Measurements from ENCODE around the gene PAFAH2. TPM values are rescaled to one million over a fixed set of nuclear protein-coding genes. Genes with fewer than 3 reads are reported as not detected.

The PAFAH2 gene
- total and polyA plus RNA-seq, 4 donors: 9.0 to 13.8 (median 10.8) TPM

DNA sequence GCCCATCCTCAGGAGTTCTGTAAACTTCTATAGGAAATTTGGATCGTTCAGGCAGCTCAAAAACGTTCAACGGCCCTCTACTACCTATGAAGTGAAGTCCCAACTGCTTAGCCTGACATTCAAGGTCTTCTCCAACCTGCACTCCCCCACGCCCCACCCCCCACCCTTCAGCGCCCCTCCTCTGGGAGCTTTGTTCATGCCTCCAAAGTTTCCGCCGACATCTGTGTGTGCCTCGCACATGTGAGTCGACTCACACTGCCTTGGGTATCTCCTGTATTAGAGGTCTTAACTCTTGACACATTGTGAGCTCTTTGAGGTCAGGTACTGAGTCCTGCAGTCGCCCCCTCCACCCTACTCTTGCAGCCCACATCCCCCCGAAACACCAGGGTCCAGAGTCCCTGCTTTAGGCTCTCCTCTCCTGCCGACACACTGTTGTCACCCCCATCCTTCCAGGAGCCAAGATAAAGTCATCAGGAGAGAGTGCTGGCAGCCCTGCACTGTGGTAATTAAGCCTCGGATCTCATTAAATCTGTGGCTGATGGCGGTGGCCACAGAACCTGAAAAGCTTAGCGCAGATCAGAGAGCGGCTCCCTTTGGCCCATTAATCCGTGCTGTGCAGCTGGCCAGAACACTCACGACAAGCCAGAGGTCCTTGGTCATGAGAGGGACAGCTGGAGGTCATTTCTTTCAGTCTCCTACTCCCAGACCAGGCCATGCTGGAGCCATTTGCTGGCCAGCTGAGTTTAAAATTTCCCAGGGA lies 1.4 kb upstream of the PAFAH2 start:
- 88% methylated on average over 18 of the region's 18 CpGs for WGBS
- TF ChIP-seq ATF3 (IDR thresholded peaks at IDR 0.05) (no peak), FOXA1 (IDR thresholded peaks at IDR 0.05) (no peak), JUND (IDR thresholded peaks at IDR 0.05) (no peak), HNF4G (IDR thresholded peaks at IDR 0.05) (no peak), REST (IDR thresholded peaks at IDR 0.05) (no peak), RAD21 (IDR thresholded peaks at IDR 0.05) (no peak), GABPA (IDR thresholded peaks at IDR 0.05 in 1 of 2, conservative IDR thresholded peaks at IDR 0.05 in 1 of 2) (no peak), CTCF (IDR thresholded peaks at IDR 0.05; ENCODE audit: low read depth, low read length, missing input control) (no peak), FOXA2 (IDR thresholded peaks at IDR 0.05) (no peak), SP1 (IDR thresholded peaks at IDR 0.05) (no peak), HNF4A (conservative IDR thresholded peaks at IDR 0.05) (no peak), NR2F2 (IDR thresholded peaks at IDR 0.05) (no peak), TAF1 (conservative IDR thresholded peaks at IDR 0.05) (no peak), RXRA (IDR thresholded peaks at IDR 0.05) (no peak)
- H3K9me3 ChIP-seq (ENCODE audit: control insufficient read depth in 4 of 4, low read length in 3 of 4): no peaks in the 10 kb centered on the region
- no peaks in the 10 kb centered on the region for H3K36me3 ChIP-seq (ENCODE audit: control insufficient read depth in 4 of 4, insufficient read depth in 3 of 4, low read depth in 1 of 4, low read length in 3 of 4)
- H3K27ac ChIP-seq (ENCODE audit: low read depth in 1 of 2, low read length in 2 of 2): no peak overlapping the region
- no peak overlapping the region for H3K9ac ChIP-seq (ENCODE audit: low read depth in 1 of 2, low read length in 2 of 2)
- DNase-seq (ENCODE audit: low spot score): no peak
- peaks cover 2 to 17% (median 13%) of the 10 kb centered on the region in 4 donors for H3K4me1 ChIP-seq (ENCODE audit: control insufficient read depth in 4 of 4, insufficient read depth in 4 of 4, low read length in 3 of 4)
- no peak overlapping the region for H3K4me3 ChIP-seq (ENCODE audit: low read depth in 1 of 3, low read length in 3 of 3)
- H3K27me3 ChIP-seq (ENCODE audit: control insufficient read depth in 4 of 4, insufficient read depth in 4 of 4, low read length in 3 of 4): no peaks in the 10 kb centered on the region

DNA sequence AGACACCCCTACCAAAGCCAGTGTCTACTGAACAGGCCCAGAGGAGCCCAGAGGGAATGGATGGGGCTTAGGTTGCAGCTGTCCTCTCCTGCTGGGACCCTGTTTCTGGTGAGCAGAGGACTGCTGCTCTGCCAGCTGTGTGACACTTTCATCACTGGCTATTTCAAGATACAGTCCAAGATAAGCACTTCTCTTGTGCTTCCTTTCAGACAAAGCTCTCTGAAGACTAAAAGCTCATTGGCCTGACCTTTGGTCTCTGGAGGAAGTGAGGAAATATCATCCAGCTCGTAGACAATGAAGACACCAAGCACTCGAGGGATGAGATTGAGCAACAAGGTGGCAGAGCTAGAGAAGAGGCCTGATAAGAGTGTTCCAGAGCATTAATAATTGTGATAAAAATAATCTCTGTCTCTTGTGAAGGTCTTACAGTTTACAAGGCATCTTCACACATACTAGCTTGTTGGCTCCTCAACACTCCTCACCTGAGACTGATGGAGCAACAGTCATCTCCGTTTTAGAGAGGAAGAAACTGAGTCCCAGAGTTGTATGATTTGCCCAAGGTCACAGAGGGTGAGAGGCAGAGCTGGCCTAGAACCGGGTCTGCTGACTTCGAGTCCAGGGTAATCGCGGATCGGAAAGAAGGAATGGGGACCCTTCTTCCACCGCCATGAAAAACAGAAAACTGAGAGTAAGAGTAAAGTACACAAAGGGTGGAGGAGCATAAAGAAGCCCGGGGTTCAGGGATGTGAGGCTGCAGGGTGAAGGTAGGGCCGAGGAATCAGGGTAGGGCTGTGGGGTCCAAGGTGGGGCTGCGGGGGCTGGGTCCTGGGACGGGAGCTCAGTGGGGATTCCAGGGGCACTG lies 666 bp downstream of the PAFAH2 start:
- no peak for DNase-seq (ENCODE audit: low spot score)
- TF ChIP-seq EGR1 (IDR thresholded peaks at IDR 0.05; ENCODE audit: low read depth in 2 of 2) (no peak), YY1 (IDR thresholded peaks at IDR 0.05) (no peak), RXRA (IDR thresholded peaks at IDR 0.05) (peak in 1 of 2 donors; percentile 8), ATF3 (IDR thresholded peaks at IDR 0.05) (no peak), FOXA2 (IDR thresholded peaks at IDR 0.05) (no peak), CTCF (IDR thresholded peaks at IDR 0.05; ENCODE audit: low read depth, low read length, missing input control) (no peak), HNF4G (IDR thresholded peaks at IDR 0.05) (no peak), ZBTB33 (IDR thresholded peaks at IDR 0.05) (no peak), TAF1 (conservative IDR thresholded peaks at IDR 0.05) (no peak), GABPA (IDR thresholded peaks at IDR 0.05 in 1 of 2, conservative IDR thresholded peaks at IDR 0.05 in 1 of 2) (no peak), SP1 (IDR thresholded peaks at IDR 0.05) (no peak), JUND (IDR thresholded peaks at IDR 0.05) (no peak), RAD21 (IDR thresholded peaks at IDR 0.05) (no peak)
- TF ChIP-seq, protein P1, sequence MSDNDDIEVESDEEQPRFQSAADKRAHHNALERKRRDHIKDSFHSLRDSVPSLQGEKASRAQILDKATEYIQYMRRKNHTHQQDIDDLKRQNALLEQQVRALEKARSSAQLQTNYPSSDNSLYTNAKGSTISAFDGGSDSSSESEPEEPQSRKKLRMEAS (IDR thresholded peaks at IDR 0.05): no peak

More for the DNA sequence above, 666 bp downstream of the PAFAH2 start:
- peak overlapping the region; percentile 61 to 83 for H3K27ac ChIP-seq (ENCODE audit: low read depth in 1 of 2, low read length in 2 of 2)
- H3K4me3 ChIP-seq (ENCODE audit: low read depth in 1 of 3, low read length in 3 of 3): peak overlapping the region; percentile 73 to 84 (median 80)
- H3K4me1 ChIP-seq (ENCODE audit: control insufficient read depth in 4 of 4, insufficient read depth in 4 of 4, low read length in 3 of 4): peaks cover 2 to 17% (median 13%) of the 10 kb centered on the region in 4 donors
- no peaks in the 10 kb centered on the region for H3K27me3 ChIP-seq (ENCODE audit: control insufficient read depth in 4 of 4, insufficient read depth in 4 of 4, low read length in 3 of 4)
- peak overlapping the region; percentile 70 to 94 for H3K9ac ChIP-seq (ENCODE audit: low read depth in 1 of 2, low read length in 2 of 2)
- WGBS: 2% methylated on average over 13 of the region's 13 CpGs
- no peaks in the 10 kb centered on the region for H3K9me3 ChIP-seq (ENCODE audit: control insufficient read depth in 4 of 4, low read length in 3 of 4)
- no peaks in the 10 kb centered on the region for H3K36me3 ChIP-seq (ENCODE audit: control insufficient read depth in 4 of 4, insufficient read depth in 3 of 4, low read depth in 1 of 4, low read length in 3 of 4)

Measured in liver (tissue), 9 donors.